Osteocyte (in vitro differentiated cells): Measurements from ENCODE around the gene CFAP46. TPM values are rescaled to one million over a fixed set of nuclear protein-coding genes. Genes with fewer than 3 reads are reported as not detected.

Experiments used
- DNase-seq: peaks from one replicate; pipeline ENCODE4 v3.0.0; 2021; ENCODE audit warnings: mixed read lengths; ENCODE audit not compliant: unreplicated experiment; ENCODE audit errors: extremely low spot score
- H3K27ac Mint-ChIP-seq: one replicate; pipeline ENCODE4 v1.8.0; 2021; ENCODE audit warnings: mild to moderate bottlenecking, mixed read lengths; ENCODE audit not compliant: unreplicated experiment
- H3K27me3 Mint-ChIP-seq: one replicate; pipeline ENCODE4 v1.8.0; 2021; ENCODE audit warnings: mixed read lengths; ENCODE audit not compliant: unreplicated experiment
- H3K36me3 Mint-ChIP-seq: one replicate; pipeline ENCODE4 v1.8.0; 2021; ENCODE audit warnings: mixed read lengths; ENCODE audit not compliant: unreplicated experiment
- H3K4me1 Mint-ChIP-seq: one replicate; pipeline ENCODE4 v1.8.0; 2021; ENCODE audit warnings: mixed read lengths; ENCODE audit not compliant: unreplicated experiment
- H3K4me3 Mint-ChIP-seq: one replicate; pipeline ENCODE4 v1.8.0; 2021; ENCODE audit warnings: mild to moderate bottlenecking, moderate library complexity, mixed read lengths; ENCODE audit not compliant: unreplicated experiment
- H3K9me3 Mint-ChIP-seq: one replicate; pipeline ENCODE4 v1.8.0; 2021; ENCODE audit warnings: mixed read lengths; ENCODE audit not compliant: unreplicated experiment
- CTCF ChIP-seq: fragments of 200-600 bp; sonication (generic); IDR thresholded peaks from 2 replicates; pipeline ENCODE4 v1.5.0; 2021; ENCODE audit warnings: antibody characterized with exemption, mild to moderate bottlenecking, moderate library complexity
- total RNA-seq: library from RNA; stranded (reverse); gene quantifications from 2 replicates; pipeline ENCODE4 v1.2.1, GENCODE V29; 2021

The CFAP46 gene
- total RNA-seq, 1 donor from 2014 or later, result 0.56 TPM

- Mint-ChIP-seq H3K36me3 (no peaks in the 10 kb centered on the region), H3K4me1 (no peaks in the 10 kb centered on the region), H3K27ac (no peak overlapping the region), H3K27me3 (peaks cover 55% of the 10 kb centered on the region), H3K4me3 (no peak overlapping the region), H3K9me3 (no peaks in the 10 kb centered on the region)
- TF ChIP-seq CTCF, result no peak
- no peak for DNase-seq
Observed at GRCh38 chr10:132951926-132952325, 9.6 kb upstream of the CFAP46 start.

DNA sequence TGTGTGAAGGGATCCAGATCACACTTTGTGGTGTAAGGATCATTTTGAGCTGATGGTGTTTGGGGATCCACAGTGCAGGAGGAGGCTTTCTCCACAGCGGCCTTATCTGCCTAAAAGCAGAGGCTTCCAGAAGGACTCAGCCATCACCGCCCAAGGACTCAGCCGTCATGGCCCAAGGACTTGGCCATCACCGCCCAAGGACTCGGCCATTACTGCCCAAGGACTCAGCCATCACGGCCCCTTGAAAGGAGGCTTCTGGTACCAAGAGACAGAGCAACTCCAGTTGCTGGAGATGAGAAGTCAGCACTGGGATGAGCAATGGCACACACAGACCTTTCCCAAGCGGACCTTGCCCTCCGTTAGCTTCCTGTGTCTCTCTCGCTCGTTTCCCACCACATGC, 6.0 kb upstream of the CFAP46 start:
- TF ChIP-seq CTCF, result no peak
- no peaks in the 10 kb centered on the region for H3K9me3 Mint-ChIP-seq
- no peaks in the 10 kb centered on the region for H3K4me1 Mint-ChIP-seq
- DNase-seq, result no peak
- no peak overlapping the region for H3K4me3 Mint-ChIP-seq
- no peaks in the 10 kb centered on the region for H3K36me3 Mint-ChIP-seq
- no peak overlapping the region for H3K27ac Mint-ChIP-seq
- H3K27me3 Mint-ChIP-seq, result peaks cover 40% of the 10 kb centered on the region

- Mint-ChIP-seq H3K27ac (no peak overlapping the region), H3K4me3 (no peak overlapping the region), H3K27me3 (peaks cover 35% of the 10 kb centered on the region), H3K4me1 (no peaks in the 10 kb centered on the region), H3K36me3 (no peaks in the 10 kb centered on the region), H3K9me3 (no peaks in the 10 kb centered on the region)
- no peak for TF ChIP-seq CTCF
- no peak for DNase-seq
Observed at GRCh38 chr10:132947843-132948242, 5.5 kb upstream of the CFAP46 start.

DNA sequence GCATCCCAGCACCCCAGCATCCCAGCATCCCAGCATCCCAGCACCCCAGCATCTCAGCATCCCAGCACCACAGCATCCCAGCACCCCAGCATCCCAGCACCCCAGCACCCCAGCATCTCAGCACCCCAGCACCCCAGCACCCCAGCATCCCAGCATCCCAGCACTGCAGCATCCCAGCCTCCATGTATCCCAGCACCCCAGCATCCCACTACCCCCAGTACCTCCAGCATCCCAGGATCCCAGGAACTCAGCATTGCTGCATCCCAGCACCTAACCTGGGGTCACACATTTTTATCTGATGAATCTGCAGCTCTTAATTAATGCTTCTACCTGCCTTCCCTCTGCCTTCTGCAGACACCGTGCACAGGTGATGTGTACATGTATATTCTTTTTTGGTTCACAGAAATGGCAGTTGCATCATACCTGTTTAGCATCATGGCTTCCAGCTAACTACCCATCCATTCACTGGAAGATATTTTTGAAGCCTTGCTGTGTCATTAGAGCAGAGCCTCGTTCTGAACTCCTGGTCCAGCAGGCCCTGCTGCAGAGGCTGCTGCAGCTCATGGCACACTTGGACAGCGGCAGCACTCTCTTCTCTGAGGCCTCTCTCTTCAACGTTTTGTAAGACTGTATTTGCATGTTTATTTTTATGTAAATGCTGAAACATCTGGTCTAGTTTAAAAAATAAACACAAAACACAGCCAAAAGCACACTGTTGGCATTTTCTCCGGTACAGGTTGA, 4.6 kb upstream of the CFAP46 start:
- Mint-ChIP-seq H3K4me3 (no peak overlapping the region), H3K27me3 (peaks cover 33% of the 10 kb centered on the region), H3K4me1 (peaks cover 2% of the 10 kb centered on the region), H3K9me3 (no peaks in the 10 kb centered on the region), H3K36me3 (no peaks in the 10 kb centered on the region), H3K27ac (no peak overlapping the region)
- TF ChIP-seq CTCF, result no peak
- DNase-seq, result no peak

- H3K4me1 Mint-ChIP-seq, result peaks cover 2% of the 10 kb centered on the region
- no peaks in the 10 kb centered on the region for H3K9me3 Mint-ChIP-seq
- H3K27me3 Mint-ChIP-seq, result peaks cover 35% of the 10 kb centered on the region
- H3K27ac Mint-ChIP-seq, result no peak overlapping the region
- no peak overlapping the region for H3K4me3 Mint-ChIP-seq
- TF ChIP-seq CTCF, result no peak
- H3K36me3 Mint-ChIP-seq, result no peaks in the 10 kb centered on the region
- DNase-seq, result no peak
Observed at GRCh38 chr10:132946311-132946710, 3.9 kb upstream of the CFAP46 start.
